Mesenchymal stem cell (in vitro differentiated cells and primary cell): ENCODE results near the gene ARHGEF25.
"Not testable (repeated sequence)": the region's sequence is repeated elsewhere in the genome, so short reads cannot be mapped to it uniquely, and the experiment has no call there.

Experiments used
- DNase-seq: peaks from one replicate; pipeline ENCODE4 v3.0.0-alpha.2; 2013
- H2AFZ ChIP-seq: one replicate; pipeline ENCODE4 v1.6.1; 2013; ENCODE audit warnings: low read depth, mild to moderate bottlenecking, control low read depth, inconsistent platforms, low read length, moderate library complexity
- H2AK5ac ChIP-seq: 2 replicates; pipeline ENCODE4 v1.6.1; 2013; ENCODE audit warnings: low read length, moderate library complexity, mild to moderate bottlenecking, inconsistent platforms; ENCODE audit not compliant: severe bottlenecking
- H2BK120ac ChIP-seq: one replicate; pipeline ENCODE4 v1.6.1; 2013; ENCODE audit warnings: low read depth, mild to moderate bottlenecking, inconsistent platforms, low read length, moderate library complexity
- H2BK12ac ChIP-seq, 2 experiments: one replicate each; pipeline ENCODE4 v1.6.1; 2013; ENCODE audit warnings: inconsistent platforms in 2 of 2, low read length in 2 of 2, mild to moderate bottlenecking in 2 of 2, moderate library complexity in 2 of 2, control low read depth in 1 of 2
- H2BK15ac ChIP-seq: one replicate; pipeline ENCODE4 v1.6.1; 2013; ENCODE audit warnings: mild to moderate bottlenecking, low read depth, inconsistent platforms; ENCODE audit not compliant: poor library complexity, severe bottlenecking
- H2BK5ac ChIP-seq: 2 replicates; pipeline ENCODE4 v1.6.1; 2013; ENCODE audit warnings: low read depth, mild to moderate bottlenecking, low read length, control low read depth, inconsistent platforms; ENCODE audit not compliant: poor library complexity, severe bottlenecking
- H3K14ac ChIP-seq, 2 experiments: one replicate each; pipeline ENCODE4 v1.6.1; 2013; ENCODE audit warnings: inconsistent platforms in 2 of 2, low read length in 2 of 2, control low read depth in 1 of 2, mild to moderate bottlenecking in 1 of 2, moderate library complexity in 1 of 2
- H3K18ac ChIP-seq, 2 experiments: one replicate each; pipeline ENCODE4 v1.6.1; 2013; ENCODE audit warnings: inconsistent platforms in 2 of 2, low read length in 2 of 2, control low read depth in 1 of 2, low read depth in 1 of 2, mild to moderate bottlenecking in 1 of 2
- H3K23ac ChIP-seq, 2 experiments: one replicate each; pipeline ENCODE4 v1.6.1; 2013; ENCODE audit warnings: inconsistent platforms in 2 of 2, low read length in 2 of 2, mild to moderate bottlenecking in 2 of 2, moderate library complexity in 2 of 2, control low read depth in 1 of 2
- H3K27ac ChIP-seq: 2 replicates; pipeline ENCODE4 v1.5.1; 2013; ENCODE audit warnings: mild to moderate bottlenecking, moderate library complexity, low read length, control low read depth, inconsistent platforms; ENCODE audit not compliant: poor library complexity, severe bottlenecking
- H3K27me3 ChIP-seq, 2 experiments: 2 replicates each; pipeline versions ENCODE4 v1.6.1 to v1.7.0; 2013; ENCODE audit warnings: low read length in 2 of 2, mild to moderate bottlenecking in 2 of 2, moderate library complexity in 2 of 2, control low read depth in 1 of 2, inconsistent platforms in 1 of 2; ENCODE audit not compliant: control insufficient read depth in 1 of 2, insufficient read depth in 1 of 2
- H3K36me3 ChIP-seq, 2 experiments: 2 replicates each; pipeline versions ENCODE4 v1.6.1 to v1.7.0; 2013; ENCODE audit warnings: low read length in 2 of 2, control low read depth in 1 of 2, inconsistent platforms in 1 of 2, low read depth in 1 of 2, mild to moderate bottlenecking in 1 of 2; ENCODE audit not compliant: insufficient read depth in 2 of 2, control insufficient read depth in 1 of 2
- H3K4ac ChIP-seq, 2 experiments: one replicate each; pipeline ENCODE4 v1.6.1; 2013; ENCODE audit warnings: inconsistent platforms in 2 of 2, low read length in 2 of 2, mild to moderate bottlenecking in 2 of 2, moderate library complexity in 2 of 2, control low read depth in 1 of 2, low read depth in 1 of 2
- H3K4me1 ChIP-seq: 2 replicates; pipeline ENCODE4 v1.6.1; 2013; ENCODE audit warnings: low read depth, low read length, control low read depth; ENCODE audit not compliant: control insufficient read depth, insufficient read depth
- H3K4me2 ChIP-seq: 2 replicates; pipeline ENCODE4 v1.6.1; 2013; ENCODE audit warnings: low read length, mild to moderate bottlenecking, inconsistent platforms; ENCODE audit not compliant: poor library complexity, severe bottlenecking
- H3K4me3 ChIP-seq, 2 experiments: 2 replicates each; pipeline versions ENCODE4 v1.5.1 to v1.7.0; 2013; ENCODE audit warnings: low read length in 2 of 2, mild to moderate bottlenecking in 2 of 2, control low read depth in 1 of 2, low read depth in 1 of 2; ENCODE audit not compliant: insufficient read depth in 1 of 2
- H3K79me1 ChIP-seq: replicated peaks from 2 replicates; pipeline ENCODE4 v1.6.1; 2013; ENCODE audit warnings: mild to moderate bottlenecking, control low read depth, low read length, inconsistent platforms; ENCODE audit not compliant: poor library complexity, severe bottlenecking
- H3K9ac ChIP-seq: 2 replicates; pipeline ENCODE4 v1.7.0; 2013; ENCODE audit warnings: mild to moderate bottlenecking, low read length, moderate library complexity
- H3K9me3 ChIP-seq: 2 replicates; pipeline ENCODE4 v1.7.0; 2013; ENCODE audit warnings: mild to moderate bottlenecking, low read length; ENCODE audit not compliant: control insufficient read depth
- H4K8ac ChIP-seq: one replicate; pipeline ENCODE4 v1.6.1; 2013; ENCODE audit warnings: inconsistent platforms, mild to moderate bottlenecking, low read length, moderate library complexity
- H4K91ac ChIP-seq: one replicate; pipeline ENCODE4 v1.6.1; 2013; ENCODE audit warnings: mild to moderate bottlenecking, low read length, inconsistent platforms
- WGBS: methylation state at CpG from one replicate; pipeline ENCODE4 v1.1.7; 2013; ENCODE audit warnings: mixed read lengths; 5-methylcytosine and 5-hydroxymethylcytosine counted together

Gene ARHGEF25

GRCh38 chr12:57657744-57658143, 46.5 kb downstream of the ARHGEF25 start:
- Histone ChIP-seq H2BK15ac (no peak overlapping the region), H3K79me1 (no peaks in the 10 kb centered on the region), H2BK120ac (no peak overlapping the region), H3K4me2 (no peak overlapping the region), H3K36me3 (peaks cover 0 to 3% of the 10 kb centered on the region in 2 experiments), H3K27ac (no peak overlapping the region), H2AFZ (no peak overlapping the region), H3K9me3 (peaks cover 5% of the 10 kb centered on the region), H3K27me3 (no peaks in the 10 kb centered on the region), H4K91ac (no peak overlapping the region), H3K4ac (no peak overlapping the region), H3K9ac (no peak overlapping the region), H2BK5ac (no peak overlapping the region), H3K14ac (no peak overlapping the region), H2BK12ac (no peak overlapping the region), H2AK5ac (no peak overlapping the region), H4K8ac (no peak overlapping the region), H3K4me3 (no peak overlapping the region), H3K18ac (no peak overlapping the region), H3K4me1 (peaks cover 3% of the 10 kb centered on the region), H3K23ac (no peak overlapping the region)
- 62% methylated on average over 3 of the region's 3 CpGs for WGBS
- DNase-seq, result no peak

GRCh38 chr12:57658890-57659289, 47.7 kb downstream of the ARHGEF25 start:
- no peak overlapping the region for H2AK5ac ChIP-seq
- H3K27ac ChIP-seq, result no peak overlapping the region
- H3K4ac ChIP-seq, result no peak overlapping the region
- no peak overlapping the region for H4K8ac ChIP-seq
- no peak overlapping the region for H3K14ac ChIP-seq
- H3K9ac ChIP-seq, result no peak overlapping the region
- DNase-seq, result no peak
- no peak overlapping the region for H2BK15ac ChIP-seq
- WGBS, result 89% methylated on average over 1 of the region's 3 CpGs
- H2BK5ac ChIP-seq, result no peak overlapping the region
- H3K4me3 ChIP-seq, result no peak overlapping the region
- H3K18ac ChIP-seq, result no peak overlapping the region
- H2AFZ ChIP-seq, result no peak overlapping the region
- H3K9me3 ChIP-seq, result peaks cover under 1% of the 10 kb centered on the region
- H3K23ac ChIP-seq, result no peak overlapping the region
- no peak overlapping the region for H3K4me2 ChIP-seq
- H2BK120ac ChIP-seq, result no peak overlapping the region
- H2BK12ac ChIP-seq, result no peak overlapping the region
- H3K4me1 ChIP-seq, result peaks cover 3% of the 10 kb centered on the region
- H3K79me1 ChIP-seq, result no peaks in the 10 kb centered on the region
- H4K91ac ChIP-seq, result no peak overlapping the region
- H3K36me3 ChIP-seq, result peaks cover 0 to 3% of the 10 kb centered on the region in 2 experiments
- no peaks in the 10 kb centered on the region for H3K27me3 ChIP-seq

DNA sequence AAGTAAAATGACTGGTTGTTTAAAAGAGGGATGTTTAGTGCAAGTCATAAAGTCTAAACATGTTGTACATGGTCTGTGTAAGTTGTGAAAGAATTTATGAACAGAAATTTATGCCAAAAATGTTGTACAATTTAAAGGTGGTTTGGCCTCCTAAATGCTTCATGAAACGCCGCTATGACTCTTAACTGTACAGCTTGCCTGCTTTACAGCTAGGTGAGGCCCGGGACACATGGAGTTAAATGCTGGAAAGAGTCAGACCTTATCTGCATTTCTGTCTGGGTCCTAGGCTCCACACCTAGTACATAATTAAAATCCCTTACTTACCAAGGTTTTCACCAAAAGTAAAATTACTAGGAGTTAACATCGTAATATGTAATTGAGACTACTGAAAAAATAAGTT, 50.1 kb downstream of the ARHGEF25 start:
- Histone ChIP-seq H2BK120ac (no peak overlapping the region), H3K14ac (no peak overlapping the region), H2BK12ac (no peak overlapping the region), H3K9ac (no peak overlapping the region), H3K27ac (no peak overlapping the region), H3K79me1 (no peaks in the 10 kb centered on the region), H2BK5ac (no peak overlapping the region), H3K27me3 (no peaks in the 10 kb centered on the region), H2BK15ac (no peak overlapping the region), H3K4ac (no peak overlapping the region), H3K36me3 (no peaks in the 10 kb centered on the region), H3K4me1 (no peaks in the 10 kb centered on the region), H3K18ac (no peak overlapping the region), H3K4me3 (no peak overlapping the region), H4K91ac (no peak overlapping the region), H3K4me2 (no peak overlapping the region), H2AFZ (no peak overlapping the region), H2AK5ac (no peak overlapping the region), H4K8ac (no peak overlapping the region), H3K9me3 (no peaks in the 10 kb centered on the region), H3K23ac (no peak overlapping the region)
- no peak for DNase-seq
- 82% methylated on average over 4 of the region's 4 CpGs for WGBS

- H4K8ac ChIP-seq, H3K18ac ChIP-seq, H3K9ac ChIP-seq, H3K4me1 ChIP-seq, H2BK5ac ChIP-seq, H3K27me3 ChIP-seq, H3K36me3 ChIP-seq, H3K27ac ChIP-seq, DNase-seq, H4K91ac ChIP-seq, H3K4me3 ChIP-seq, H2BK12ac ChIP-seq, H2BK120ac ChIP-seq, H3K9me3 ChIP-seq, H2AFZ ChIP-seq, H3K14ac ChIP-seq, H3K4me2 ChIP-seq, H3K23ac ChIP-seq, H3K4ac ChIP-seq, H2AK5ac ChIP-seq, H2BK15ac ChIP-seq, H3K79me1 ChIP-seq: not testable (repeated sequence)
- WGBS, result 88% methylated on average over 34 of the region's 34 CpGs
Observed at GRCh38 chr12:57665066-57665820, 54.0 kb downstream of the ARHGEF25 start.
